Stimulated activated CD4-positive, alpha-beta T cell treated with anti-CD3 and anti-CD28 coated beads, Interleukin-12 subunit alpha, Interleukin-12 subunit beta, amount 100 ng/mL, for 24 hours (primary cell): ENCODE results near the gene FRMD4A.

Experiments
- DNase-seq, 2 experiments: peaks; one replicate each; pipeline ENCODE4 v3.0.0-alpha.2; 2020; ENCODE audit warnings: low read depth in 2 of 2

FRMD4A gene

DNA sequence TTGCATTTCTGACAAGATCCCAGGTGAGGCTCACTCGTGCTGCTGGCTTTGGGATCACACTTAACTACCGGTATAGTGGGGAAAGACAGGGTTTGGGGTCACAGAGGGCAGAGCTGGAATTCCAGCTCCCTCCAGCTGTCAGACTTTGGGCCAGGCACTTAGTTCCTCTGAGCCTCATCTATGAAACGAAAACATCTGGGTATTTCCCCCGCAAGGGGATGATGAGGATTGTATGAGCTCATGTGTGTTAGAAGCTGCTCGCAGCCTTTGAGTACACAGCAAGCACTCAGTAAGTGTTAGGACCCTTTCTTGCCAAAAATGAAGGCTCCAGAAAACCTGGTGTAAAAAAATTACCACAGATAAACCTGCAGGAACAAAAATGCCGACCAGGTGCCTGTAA is 677.9 kb downstream of the FRMD4A start:
- no peak for DNase-seq

DNA sequence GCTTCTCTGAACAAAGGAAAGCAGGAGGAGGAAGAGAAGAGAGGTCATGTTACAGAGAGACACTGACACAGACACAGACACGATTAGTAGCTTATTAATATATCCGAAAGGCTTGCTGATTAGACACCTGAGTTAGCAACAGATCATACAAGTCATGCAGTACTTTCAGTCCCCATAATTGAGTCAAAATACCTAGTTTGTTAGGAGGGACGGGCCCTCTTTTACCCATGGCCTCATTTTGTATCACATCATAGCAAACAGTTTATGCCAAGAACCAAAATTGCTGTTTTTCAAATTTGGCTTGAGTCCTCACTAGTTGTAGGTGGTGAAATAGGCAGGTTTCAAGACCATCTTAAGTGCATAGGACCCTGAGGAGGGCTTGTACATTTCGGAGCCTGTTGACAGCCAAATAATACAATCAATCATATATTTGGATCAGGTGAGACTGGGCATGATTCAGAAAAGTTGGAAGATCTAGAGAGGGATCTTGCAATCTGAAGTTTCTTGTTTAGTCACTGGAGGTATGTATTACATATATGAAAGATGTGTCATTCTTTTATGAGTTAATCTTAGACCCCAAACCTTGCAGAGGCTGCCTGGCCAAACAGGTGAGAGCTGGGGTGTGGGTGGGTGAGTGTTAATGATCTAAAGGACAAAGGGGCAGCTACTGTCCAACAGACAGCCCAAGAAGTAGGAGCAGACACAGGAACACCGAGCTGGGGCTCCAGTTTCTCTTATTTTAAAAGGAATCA is 678.6 kb downstream of the FRMD4A start:
- DNase-seq: no peak

DNA sequence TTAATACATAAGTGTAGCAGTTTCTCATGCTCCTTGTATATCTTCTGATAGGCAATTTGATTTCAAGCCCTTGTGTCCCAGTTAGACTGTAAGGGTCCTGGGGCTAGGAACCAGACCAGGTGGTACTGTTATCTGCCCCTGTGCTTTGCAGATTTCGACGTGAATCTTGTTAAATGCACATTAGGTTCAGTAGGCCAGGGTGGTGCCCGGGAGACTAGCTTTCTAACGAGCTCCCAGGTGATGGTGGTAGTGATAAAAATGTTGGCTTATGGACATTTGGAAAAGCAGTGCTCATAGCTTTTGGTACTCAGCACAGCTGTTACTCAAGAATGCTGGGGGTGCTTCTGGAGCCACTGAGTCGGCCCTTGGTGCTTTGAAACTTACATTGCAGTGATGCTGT is 679.8 kb downstream of the FRMD4A start:
- no peak for DNase-seq

DNA sequence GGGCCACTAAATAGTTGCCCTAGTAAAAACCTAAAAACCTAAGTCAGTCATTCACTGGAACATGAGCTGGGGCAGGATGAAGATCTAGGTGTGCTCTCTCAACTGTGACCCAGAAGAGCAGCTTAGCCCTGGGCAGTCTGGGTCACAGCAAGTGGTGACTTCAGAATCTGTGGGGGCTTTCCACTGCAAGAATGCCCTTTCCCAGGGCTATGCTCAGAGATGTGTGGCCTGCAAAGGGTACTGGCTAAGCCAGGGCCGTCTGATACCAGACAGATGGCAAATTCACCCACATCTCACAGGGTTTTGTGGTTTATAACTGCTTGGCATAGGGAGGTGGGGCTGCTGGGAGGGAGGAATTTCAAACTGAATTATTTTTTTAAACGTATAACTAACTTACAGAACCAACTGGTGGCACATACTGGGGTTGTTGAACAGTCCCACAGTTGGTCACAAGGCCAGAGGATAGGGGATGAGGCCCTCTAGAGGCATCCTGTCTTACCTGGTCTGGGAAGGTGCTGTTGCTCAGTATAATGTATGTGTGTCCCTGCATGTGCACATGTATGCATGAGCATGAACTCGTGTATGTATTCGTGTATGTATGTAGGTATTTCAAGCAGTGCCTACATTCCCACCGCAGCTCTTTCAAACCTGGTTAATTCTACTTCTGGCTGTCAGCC is 680.7 kb downstream of the FRMD4A start:
- no peak for DNase-seq

DNA sequence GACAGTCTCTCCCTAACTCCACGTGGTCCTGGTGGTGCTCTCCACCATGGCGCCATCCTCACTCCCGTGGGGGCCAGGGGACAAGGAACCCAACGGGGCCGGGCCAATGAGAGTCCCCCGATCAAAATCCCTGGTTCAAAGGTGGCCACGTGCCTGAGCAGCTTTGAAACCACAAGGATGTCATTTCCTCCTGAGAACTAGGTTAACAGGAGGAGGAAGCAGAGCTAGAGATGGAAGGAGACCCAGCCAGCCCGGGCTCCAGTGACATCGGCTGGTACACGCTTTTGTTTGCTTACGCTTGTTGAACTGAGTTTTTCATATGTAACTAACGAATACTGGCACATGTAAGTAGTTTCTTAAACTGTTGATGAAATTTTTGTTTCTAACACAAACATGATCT is 682.3 kb downstream of the FRMD4A start:
- no peak for DNase-seq

DNA sequence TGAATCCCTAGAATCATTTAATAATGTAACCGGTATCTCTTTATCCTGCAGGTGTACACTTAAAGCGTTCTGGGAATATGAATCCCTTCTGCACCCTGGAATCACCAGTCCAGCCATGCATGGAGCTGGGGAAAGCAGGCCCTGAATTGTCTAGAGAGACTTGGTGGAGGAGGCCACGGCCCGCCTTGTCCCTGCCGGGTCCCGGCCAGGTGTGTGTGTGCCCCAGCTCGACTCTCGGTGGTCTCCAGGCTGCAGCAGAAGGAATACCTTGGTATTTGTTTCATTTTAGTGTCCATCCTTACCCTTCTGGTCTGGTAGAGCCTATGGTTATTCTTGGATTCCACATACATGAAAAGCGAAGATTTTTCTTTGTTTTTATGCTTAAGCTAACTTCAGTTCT is 685.9 kb downstream of the FRMD4A start:
- DNase-seq: no peak

DNA sequence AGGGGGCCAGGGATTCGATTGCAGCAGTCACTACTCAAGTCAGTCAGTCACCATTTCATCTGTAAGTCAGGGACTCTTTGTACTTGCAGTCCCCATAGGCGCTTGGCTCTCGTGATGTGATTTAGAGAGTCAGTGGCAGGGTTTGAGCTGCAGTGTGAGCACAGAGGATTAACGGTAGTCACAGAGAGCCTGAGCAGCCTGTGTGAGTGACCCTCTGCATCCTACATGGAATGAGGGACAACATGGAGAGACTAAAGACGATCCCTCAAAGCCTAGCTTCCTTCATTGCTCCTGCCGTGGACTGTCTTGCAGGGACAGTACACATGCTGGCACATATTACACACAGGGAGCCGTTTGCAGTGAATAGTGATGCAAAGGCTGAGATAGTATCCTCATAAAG is 687.7 kb downstream of the FRMD4A start:
- DNase-seq: no peak

DNA sequence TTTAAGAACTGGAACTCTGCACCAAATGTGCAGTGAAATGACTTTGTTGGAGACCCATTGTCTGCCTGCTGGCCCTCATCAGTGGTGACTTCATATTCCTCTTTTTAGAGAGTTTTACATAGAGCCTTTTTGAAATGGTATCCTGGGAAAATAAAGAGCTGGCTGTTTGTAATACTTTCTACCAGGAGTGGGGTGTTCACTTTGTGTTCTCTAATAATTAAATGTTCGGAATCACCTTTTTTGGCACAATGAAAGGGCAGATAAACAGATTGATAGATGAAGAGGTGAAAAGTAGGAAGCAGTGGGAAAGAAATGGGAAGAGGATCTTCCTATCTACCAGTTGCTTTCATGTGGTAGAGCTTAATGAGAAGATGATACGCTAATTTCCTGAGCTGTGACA is 688.4 kb downstream of the FRMD4A start:
- no peak for DNase-seq

DNA sequence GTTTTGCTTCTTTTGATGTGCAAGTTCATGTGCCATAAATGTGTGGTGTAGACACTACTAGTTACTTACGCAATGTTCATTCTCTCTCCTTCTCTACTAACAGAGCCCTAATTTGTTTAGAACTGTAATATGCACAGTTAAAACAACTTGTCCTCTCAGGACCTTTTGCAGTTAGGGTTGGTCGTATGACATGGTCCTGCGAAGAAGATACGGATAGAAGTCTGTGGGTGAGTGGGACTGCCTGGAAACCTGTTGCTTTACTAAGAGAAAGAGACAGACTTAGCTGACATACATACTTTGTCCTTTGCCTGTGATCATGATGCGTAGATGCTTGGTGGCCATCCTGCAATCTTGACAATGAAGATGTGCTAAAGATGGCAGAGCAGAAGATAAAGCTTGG is 692.8 kb downstream of the FRMD4A start:
- DNase-seq: no peak

DNA sequence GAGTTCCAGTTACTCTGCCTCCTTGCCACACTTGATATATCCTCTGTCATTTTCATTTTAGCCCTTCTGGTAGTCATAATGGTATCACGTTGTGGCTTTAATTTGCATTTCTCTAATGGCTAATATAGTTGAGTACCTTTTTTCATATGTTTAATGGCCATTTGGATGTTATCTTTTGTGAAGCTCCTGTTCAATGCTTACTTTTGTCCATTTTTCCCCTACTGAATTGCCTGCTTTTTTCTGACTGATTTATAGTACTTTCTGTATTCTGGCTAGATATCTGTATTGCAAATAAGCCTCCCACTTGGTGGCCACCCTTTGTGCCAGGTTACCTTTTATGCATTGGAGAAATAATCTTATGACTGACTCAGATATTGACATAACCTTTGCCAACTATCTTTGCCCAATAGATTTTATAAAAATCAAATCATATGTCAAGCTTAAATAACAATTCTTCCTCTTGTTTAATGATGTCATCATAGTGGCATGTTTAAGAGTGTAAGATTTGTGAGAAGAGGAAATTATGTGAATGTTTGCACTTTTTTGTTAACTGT is 693.3 kb downstream of the FRMD4A start:
- DNase-seq: no peak

DNA sequence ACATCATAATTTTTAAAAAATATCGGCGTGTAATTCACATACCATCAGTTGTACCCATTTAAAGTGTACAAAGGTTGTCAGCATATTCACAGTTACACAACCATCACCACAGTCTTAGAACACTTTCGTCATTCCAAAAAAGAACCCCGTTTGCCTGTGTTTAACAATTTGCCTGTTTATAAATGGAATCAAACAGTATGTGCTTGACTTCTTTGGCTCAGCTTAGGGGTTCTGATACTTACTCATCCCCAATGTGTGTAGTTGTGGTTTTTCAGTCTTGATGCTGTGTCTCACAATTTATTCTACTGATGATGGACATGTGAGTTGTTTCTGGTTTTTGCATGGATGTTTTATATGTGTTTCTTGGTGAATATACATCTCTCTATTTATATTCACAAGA is 693.9 kb downstream of the FRMD4A start:
- no peak for DNase-seq

DNA sequence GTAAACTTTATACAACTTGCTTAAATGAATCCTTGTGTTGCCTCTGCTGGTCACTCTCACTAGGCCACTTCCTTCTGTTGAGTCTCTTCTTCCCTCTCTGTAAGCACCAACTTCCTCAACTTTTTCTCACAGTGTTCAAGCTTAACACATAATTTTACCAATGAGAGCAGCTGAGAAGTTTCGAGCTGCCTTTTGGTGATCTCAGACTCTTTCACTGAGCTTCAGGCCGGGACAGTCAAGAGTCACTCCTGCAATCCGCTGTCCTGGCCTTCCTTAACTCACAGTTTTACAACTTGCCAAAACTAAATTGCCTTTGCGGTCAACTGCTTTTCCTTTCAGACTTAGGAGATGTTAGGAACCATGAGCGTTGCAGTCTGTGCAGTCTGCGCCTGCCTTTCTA is 696.5 kb downstream of the FRMD4A start:
- no peak for DNase-seq

DNA sequence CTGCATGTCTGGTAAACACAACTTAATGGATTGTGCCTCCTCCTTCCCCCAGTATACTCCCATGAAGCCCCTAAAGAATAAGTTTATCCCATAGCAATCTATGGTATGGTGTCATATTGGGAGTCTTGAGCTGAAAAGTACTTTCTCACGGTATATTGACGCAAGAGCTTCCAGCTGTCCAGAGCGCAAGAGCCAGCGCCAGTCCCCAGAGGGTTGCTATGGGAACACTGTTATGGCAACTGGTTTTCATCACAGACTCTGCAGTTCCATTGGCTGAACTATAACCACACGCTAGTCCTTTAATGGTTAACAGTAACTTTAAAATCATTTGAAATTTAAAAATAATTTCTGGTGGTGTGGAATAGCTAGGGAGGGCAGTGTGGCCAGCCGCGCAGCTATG is 697.0 kb downstream of the FRMD4A start:
- DNase-seq: no peak

DNA sequence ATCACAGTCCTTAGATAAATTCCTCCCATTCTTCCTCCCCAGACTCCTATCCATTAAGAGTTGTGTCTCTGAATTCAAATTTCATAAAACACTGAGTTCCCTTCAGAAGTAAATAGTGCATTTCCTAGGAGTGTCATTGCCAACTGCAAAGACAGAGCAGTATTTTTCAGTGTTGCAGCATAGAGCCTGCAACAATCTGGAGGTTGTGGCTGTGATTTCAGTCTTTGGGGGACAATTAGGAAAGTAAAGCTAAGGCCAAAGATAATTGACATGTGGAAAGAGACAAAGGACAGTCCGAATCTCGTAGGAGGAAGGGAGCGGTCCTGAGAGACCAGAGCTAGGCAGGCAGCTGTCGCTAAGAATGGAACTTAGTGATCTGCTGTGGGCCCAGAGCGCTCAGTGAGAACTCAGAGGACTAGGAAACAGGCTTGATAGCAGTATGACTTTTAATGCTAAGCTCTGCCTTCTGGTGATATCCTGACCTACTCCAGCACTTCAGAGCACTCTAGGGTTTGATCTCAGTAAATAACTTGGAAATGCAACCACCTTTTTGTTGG is 697.8 kb downstream of the FRMD4A start:
- DNase-seq: no peak

DNA sequence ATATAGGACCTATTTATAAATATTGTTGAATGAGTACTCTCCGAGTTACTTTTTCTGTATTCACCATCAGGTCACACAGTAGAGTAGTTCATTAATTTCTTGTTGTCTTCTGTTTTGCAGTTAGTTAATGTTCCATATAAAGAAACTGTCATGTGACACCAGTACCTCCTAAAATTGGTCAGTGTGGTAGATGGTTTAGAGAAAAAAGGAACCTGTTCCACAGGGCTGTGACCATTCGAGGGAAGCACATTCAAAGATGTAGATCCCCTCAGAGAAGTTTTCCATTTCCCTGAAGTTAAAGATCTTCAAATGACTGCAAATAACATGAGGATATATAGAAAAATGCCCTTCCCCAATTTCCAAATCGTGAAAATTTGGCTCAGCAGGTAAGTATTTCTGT is 698.3 kb downstream of the FRMD4A start:
- no peak for DNase-seq

DNA sequence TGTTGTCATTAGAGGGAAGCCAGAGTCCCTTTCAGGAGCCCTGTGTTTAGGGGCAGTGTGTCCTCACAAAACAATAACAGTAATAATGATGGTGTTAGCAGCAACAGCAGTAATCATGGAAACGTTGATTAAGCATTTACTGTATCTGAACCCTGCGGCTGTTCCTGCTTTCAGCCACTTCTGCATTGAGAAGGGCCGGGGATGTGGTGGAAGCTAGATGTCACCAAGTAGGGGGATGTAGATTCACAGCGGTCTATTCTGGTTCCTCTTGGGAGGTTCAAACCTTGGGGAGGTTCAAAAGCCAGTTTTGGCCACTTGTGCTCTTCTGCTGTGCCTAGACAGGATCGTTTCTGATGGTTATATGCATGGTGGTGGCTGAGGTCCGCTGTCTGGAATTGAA is 699.1 kb downstream of the FRMD4A start:
- DNase-seq: no peak

DNA sequence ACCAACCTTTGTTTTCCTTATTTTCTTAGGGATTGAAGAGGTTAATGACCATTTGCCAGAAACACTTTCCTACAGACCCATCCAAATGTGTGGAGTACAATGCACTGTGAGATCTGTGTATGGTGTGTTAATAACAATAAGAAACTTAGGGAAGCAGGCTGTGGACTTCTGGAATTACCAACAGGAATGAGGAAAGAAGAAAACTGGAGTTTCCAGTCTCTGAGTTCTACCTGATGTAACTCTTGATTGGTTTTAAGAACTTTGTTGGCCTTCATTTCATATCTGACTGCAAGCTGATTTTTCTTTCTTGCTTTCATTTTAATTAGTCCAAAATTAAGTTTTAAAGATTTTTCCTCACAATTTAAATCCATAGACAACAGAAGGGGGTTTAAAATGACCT is 700.5 kb downstream of the FRMD4A start:
- no peak for DNase-seq

DNA sequence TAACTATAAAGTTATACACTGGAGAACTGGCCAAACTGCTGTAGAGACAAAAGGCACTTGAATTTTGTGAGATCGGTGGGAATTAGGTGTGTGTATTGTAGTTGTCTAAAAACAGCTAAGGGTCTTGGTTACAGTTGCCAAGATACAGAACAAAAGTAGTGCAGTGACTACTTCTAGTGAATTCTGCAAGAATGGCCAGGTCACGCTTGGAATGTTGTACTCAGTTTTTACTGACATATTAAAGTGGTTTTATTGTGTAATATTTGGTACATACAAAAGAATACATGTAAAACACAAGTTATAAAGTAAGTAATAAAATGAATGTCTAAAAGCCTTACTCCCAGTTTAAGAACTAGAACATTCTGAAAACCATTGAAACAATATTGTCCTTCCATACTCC is 701.6 kb downstream of the FRMD4A start:
- no peak for DNase-seq

DNA sequence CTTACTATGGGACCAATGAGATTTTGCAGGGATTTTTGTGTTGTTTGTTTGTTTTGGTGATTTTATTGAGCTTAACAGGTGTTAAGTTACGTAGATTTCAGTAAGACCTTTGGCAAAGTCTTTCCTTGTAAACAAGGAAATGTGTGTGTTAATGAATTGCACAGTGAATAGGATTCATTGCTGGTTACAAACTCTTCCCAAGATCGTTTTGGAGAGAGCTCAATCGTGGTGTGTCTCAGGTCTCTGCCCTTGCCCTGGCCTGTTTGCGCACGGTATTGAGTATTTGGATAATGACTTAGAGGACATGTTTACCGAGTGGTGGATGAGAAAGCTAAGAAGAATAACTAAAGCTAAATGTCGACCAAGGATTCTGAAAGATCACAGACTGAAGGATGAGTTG is 702.1 kb downstream of the FRMD4A start:
- DNase-seq: no peak

DNA sequence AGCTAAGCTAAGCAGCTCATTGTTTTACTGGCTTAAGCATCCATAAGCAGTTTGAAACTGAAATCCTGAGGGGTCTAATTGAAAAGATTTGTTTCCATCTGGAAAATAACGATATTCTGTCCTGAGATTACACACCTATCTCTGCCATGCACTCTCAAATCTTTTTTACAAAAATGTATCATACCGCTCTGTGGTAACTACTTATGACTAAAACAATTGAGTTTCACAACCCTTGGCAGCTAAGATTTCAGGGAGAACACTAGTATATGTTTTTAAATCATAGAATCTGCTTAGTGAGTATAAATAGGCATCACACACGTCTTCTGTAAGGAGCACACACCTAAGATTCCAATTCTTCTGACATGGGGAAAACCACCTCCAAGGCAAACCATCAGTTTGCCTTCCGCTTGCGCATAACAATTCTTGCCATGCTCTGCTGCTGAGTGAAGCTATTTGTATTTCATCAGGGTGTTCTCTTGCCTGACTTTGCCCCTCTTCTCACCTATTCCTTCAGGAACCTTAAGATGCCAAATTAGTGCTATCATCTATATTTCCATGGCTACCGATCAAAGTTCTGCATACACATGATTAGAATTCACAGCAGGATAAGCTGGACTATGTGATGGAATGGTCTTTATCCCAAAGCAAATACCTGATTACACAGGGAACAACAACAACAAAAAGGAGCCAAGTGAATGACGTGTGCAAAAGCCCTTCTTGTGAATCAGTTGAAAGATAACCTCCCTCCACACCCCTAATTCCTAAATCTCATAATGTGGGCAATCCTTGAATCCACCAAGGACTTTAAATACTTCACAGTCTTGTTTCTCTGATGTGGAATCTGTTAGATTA is 703.0 kb downstream of the FRMD4A start:
- no peak for DNase-seq

DNA sequence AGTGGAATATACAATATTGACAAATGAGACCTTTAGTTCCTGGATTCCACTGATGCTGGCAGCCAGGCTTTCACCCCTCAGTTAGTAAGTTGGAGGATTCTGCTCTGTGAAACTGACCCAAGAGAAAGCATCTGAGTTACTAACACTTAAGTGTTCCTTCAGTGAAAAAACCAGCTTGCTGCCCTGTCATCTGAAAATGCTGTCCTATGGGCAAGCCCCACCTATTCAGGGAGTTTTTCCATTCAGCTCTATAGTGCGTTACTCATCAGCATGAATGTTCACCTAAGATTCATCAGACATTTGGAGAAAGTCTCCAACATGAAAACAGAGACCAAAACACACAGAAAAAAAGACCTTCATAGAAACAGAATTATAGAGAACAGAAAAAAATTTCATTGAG is 706.1 kb downstream of the FRMD4A start:
- DNase-seq: no peak

DNA sequence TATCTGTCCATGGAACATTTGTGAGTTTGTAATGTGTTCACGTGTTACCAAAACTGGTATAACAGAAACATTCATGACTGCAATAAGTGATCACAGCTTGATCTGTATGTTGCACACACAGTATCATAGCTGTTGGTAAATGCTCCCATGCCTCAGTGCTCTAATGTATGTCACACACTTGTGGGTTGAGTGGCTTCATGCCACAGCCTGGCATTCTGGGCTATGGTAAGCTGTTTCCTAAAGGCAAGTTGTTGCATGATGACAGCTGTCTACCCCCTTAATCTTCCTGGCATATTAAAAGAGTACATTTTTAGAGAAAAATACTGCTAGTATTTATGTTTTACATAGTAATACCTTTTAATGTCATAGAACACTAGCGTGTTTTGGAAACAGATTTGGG is 708.8 kb downstream of the FRMD4A start:
- DNase-seq: no peak
